Calu3 (cell line): ENCODE data around the gene OXSR1. TPM values are rescaled to one million over a fixed set of nuclear protein-coding genes. Genes with fewer than 3 reads are reported as not detected.

Experiments used
- BruUV-seq: library from RNA; stranded (reverse); fragments of 400-500 nt; replicated peaks from 2 replicates; lab custom pipeline; 2021; lab: Mats Ljungman, UMichigan
- CTCF ChIA-PET: fragments of 300-600 bp; sonication (Branson Sonifier 250); formaldehyde crosslinking; loops from one replicate; lab custom pipeline; 2022; ENCODE audit warnings: antibody characterized with exemption; lab: Charles Lee
- DNase-seq: peaks from one replicate; pipeline ENCODE4 v3.0.0; 2022
- H3K27ac Mint-ChIP-seq: one replicate; pipeline ENCODE4 v1.8.0; 2022; ENCODE audit warnings: mixed read lengths; ENCODE audit not compliant: unreplicated experiment
- H3K27me3 Mint-ChIP-seq: one replicate; pipeline ENCODE4 v1.8.0; 2022; ENCODE audit warnings: mixed read lengths; ENCODE audit not compliant: unreplicated experiment
- H3K36me3 Mint-ChIP-seq: one replicate; pipeline ENCODE4 v1.8.0; 2022; ENCODE audit warnings: mild to moderate bottlenecking, moderate library complexity, mixed read lengths; ENCODE audit not compliant: insufficient read depth, unreplicated experiment
- H3K4me1 Mint-ChIP-seq: one replicate; pipeline ENCODE4 v1.8.0; 2022; ENCODE audit warnings: mild to moderate bottlenecking, low read depth, mixed read lengths; ENCODE audit not compliant: unreplicated experiment
- H3K4me3 Mint-ChIP-seq: one replicate; pipeline ENCODE4 v1.8.0; 2022; ENCODE audit warnings: mild to moderate bottlenecking, low read depth, moderate library complexity, mixed read lengths; ENCODE audit not compliant: unreplicated experiment
- H3K9me3 Mint-ChIP-seq: one replicate; pipeline ENCODE4 v1.8.0; 2022; ENCODE audit warnings: low read depth, mixed read lengths; ENCODE audit not compliant: unreplicated experiment
- CTCF ChIP-seq: fragments of 200-600 bp; IDR thresholded peaks from one replicate; pipeline ENCODE4 v1.8.0; 2022; ENCODE audit warnings: antibody characterized with exemption; ENCODE audit not compliant: unreplicated experiment
- intact Hi-C: fragments of 100-400 bp; cut with micrococcal nuclease; formaldehyde crosslinking; loops from one replicate; pipeline ENCODE4 v1.10.0; 2022; ENCODE audit not compliant: unreplicated experiment
- total RNA-seq: library from RNA; stranded (reverse); gene quantifications from 2 replicates; pipeline ENCODE4 v1.2.3, GENCODE V29; 2022

The OXSR1 gene
- total RNA-seq, 1 experiment from 2014 or later, result 50.4 TPM

- H3K27me3 Mint-ChIP-seq, result no peaks in the 10 kb centered on the region
- no peak overlapping the region for H3K27ac Mint-ChIP-seq
- BruUV-seq, result no TSS peak
- no peak overlapping the region for H3K4me3 Mint-ChIP-seq
- intact Hi-C loops, result no loop called here
- CTCF ChIA-PET, result interaction anchor here (0.5 to 0.6 kb wide), 2 partner anchors 103 to 226 kb away, joined by 4 read pairs; partner anchors contain the start of gene PLCD1
- peaks cover 35% of the 10 kb centered on the region for H3K36me3 Mint-ChIP-seq
- H3K9me3 Mint-ChIP-seq, result no peaks in the 10 kb centered on the region
- no peak for DNase-seq
- TF ChIP-seq CTCF, result no peak
- H3K4me1 Mint-ChIP-seq, result no peaks in the 10 kb centered on the region
These were observed 90.3 kb downstream of the OXSR1 start for GRCh38 chr3:38255627-38256026.

GRCh38 chr3:38257583-38257982 is 92.2 kb downstream of the OXSR1 start:
- BruUV-seq, result no TSS peak
- no peak overlapping the region for H3K4me3 Mint-ChIP-seq
- H3K9me3 Mint-ChIP-seq, result no peaks in the 10 kb centered on the region
- CTCF ChIA-PET, result no interaction called here
- intact Hi-C loops, result no loop called here
- DNase-seq, result no peak
- no peaks in the 10 kb centered on the region for H3K4me1 Mint-ChIP-seq
- no peak for TF ChIP-seq CTCF
- no peaks in the 10 kb centered on the region for H3K27me3 Mint-ChIP-seq
- no peak overlapping the region for H3K27ac Mint-ChIP-seq
- H3K36me3 Mint-ChIP-seq, result peaks cover 36% of the 10 kb centered on the region

GRCh38 chr3:38260474-38260873 is 95.1 kb downstream of the OXSR1 start:
- DNase-seq, result no peak
- CTCF ChIA-PET, result interaction anchor here (0.9 kb wide), 1 partner anchor 38 kb away, joined by 3 read pairs; no protein-coding TSS in a partner anchor
- Mint-ChIP-seq H3K36me3 (peaks cover 12% of the 10 kb centered on the region), H3K4me1 (no peaks in the 10 kb centered on the region), H3K4me3 (no peak overlapping the region), H3K27ac (no peak overlapping the region), H3K9me3 (no peaks in the 10 kb centered on the region), H3K27me3 (no peaks in the 10 kb centered on the region)
- no TSS peak for BruUV-seq
- no peak for TF ChIP-seq CTCF
- intact Hi-C loops, result no loop called here

- no peaks in the 10 kb centered on the region for H3K4me1 Mint-ChIP-seq
- no peaks in the 10 kb centered on the region for H3K27me3 Mint-ChIP-seq
- intact Hi-C loops, result no loop called here
- TF ChIP-seq CTCF, result no peak
- H3K36me3 Mint-ChIP-seq, result peaks cover 7% of the 10 kb centered on the region
- H3K9me3 Mint-ChIP-seq, result no peaks in the 10 kb centered on the region
- BruUV-seq, result no TSS peak
- H3K27ac Mint-ChIP-seq, result no peak overlapping the region
- no peak overlapping the region for H3K4me3 Mint-ChIP-seq
- no peak for DNase-seq
- CTCF ChIA-PET, result interaction anchor here (1.0 kb wide), 1 partner anchor 34 kb away, joined by 3 read pairs; no protein-coding TSS in a partner anchor
These were observed 99.0 kb downstream of the OXSR1 start for GRCh38 chr3:38264353-38264771.
